HG03439 (cell line): Measurements from ENCODE around the gene ATIC.
A peak's percentile ranks its signal among the peaks of the same experiment; 100 is the strongest.

Source experiments
- ATAC-seq: cut with Tn5 transposase; IDR thresholded peaks from one replicate; pipeline ENCODE4 v1.9.1; 2021; ENCODE audit warnings: mild to moderate bottlenecking, moderate library complexity; ENCODE audit not compliant: unreplicated experiment

The ATIC gene

DNA sequence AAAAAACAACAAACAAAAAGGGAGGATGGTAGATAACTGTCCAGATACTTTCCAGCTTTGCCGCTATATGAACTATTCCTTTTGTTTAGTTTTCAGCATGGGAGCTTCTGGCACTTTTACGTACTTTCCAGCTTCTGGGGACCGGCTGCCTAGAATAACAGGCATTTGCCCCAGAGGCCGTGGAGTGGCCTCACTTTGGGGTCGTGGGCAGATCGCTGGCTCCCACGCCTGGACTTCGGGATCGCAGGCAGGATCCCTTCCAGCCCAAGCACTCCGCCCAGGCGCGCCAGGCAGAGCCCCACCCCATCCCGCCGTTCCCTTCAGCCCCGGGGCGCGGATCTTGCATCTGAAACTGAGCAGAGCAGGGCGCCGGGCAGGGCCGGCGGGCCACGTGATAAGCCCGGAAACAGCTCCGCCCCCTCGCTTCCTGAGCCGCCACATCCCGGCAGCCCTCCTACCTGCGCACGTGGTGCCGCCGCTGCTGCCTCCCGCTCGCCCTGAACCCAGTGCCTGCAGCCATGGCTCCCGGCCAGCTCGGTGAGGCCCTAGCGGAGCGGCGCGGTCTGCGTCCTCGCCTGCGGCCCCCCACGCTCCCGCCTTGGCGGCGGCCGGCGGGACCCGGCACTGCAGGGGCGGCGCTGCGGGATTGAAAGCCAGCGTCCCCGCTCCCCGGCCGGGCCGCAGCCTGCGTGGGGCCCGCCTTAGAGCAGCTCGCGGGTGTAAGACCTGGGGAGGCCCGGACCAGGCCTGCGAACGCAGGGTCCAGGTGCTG is at the start of gene ATIC:
TSS of gene ATIC (plus strand) at position 435 of the 772 bp plus-strand sequence. CDS start at position 519, 84 bp downstream.
- peak; percentile 99 for ATAC-seq

DNA sequence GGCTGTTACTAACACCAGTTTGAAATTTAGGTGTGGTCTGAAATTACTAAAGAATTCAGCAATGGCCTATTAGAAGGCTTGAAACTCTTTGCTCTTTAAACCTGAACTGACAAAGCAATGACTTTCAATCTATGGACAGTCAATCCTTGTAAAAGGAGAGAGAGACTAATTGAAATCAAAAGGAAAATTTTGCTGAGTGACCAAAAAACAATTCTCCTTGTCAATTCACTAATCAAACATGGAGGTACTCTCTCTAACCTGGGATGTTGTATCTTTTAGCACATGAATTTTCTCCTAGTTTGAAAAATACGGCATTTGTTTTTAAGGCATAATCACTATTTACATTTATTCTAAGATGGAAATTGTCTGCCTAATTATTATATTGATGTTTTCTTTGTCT is 49.6 kb upstream of the ATIC start:
- no peak for ATAC-seq

DNA sequence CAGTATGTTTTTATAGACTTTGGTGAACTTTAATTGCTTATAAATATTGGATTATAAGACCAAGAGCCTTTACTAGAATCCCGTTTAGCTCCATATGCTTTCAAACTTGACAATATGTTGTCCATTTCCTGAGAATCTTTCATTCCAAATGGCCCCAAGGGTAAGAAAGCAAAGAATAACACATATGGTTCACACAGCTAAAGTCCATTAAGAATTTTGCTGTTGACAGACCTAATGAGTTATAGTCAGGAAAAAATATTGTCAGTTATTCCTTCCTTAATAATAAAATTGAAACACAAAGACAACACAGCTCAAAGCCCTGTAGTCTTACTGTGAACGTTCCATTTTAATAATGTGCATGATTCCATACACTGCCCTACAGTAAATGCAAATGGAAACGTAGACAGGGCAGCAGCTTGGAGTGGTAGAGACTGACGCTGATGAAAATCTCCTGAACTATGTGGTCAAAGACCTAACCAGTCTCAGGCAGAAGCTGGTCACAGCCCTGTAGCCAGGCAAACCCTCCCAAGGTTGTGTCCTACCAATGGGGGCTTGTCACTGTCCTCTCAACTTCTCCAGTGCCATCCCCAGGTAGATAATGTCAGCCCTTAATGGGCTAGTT is 49.0 kb upstream of the ATIC start:
- no peak for ATAC-seq

- no peak for ATAC-seq
Observed at GRCh38 chr2:215264374-215264773, 47.5 kb upstream of the ATIC start.

GRCh38 chr2:215269397-215270117 is 42.3 kb upstream of the ATIC start:
- ATAC-seq: no peak

GRCh38 chr2:215270118-215270451 is 41.8 kb upstream of the ATIC start:
- ATAC-seq: no peak

DNA sequence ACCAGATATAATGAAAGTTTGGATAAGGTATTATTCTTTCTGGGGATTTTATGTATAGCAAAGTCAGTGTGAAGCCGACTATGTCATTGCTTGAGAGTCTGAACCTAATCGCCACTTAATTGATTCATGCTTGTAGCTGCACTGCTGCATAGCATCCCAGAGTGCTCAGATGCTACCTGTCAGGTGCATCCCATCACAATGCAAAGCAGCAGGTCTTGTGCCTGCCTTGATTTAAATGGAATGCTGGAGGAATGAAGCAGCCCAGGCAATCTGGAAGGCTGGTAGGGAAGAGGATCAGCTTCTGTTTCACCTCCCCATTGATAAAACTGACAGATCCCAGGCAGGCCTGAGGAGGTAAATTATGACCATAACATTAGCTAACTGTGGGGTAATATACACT is 40.4 kb upstream of the ATIC start:
- ATAC-seq: no peak

- no peak for ATAC-seq
Observed at GRCh38 chr2:215272918-215273317, 38.9 kb upstream of the ATIC start.

DNA sequence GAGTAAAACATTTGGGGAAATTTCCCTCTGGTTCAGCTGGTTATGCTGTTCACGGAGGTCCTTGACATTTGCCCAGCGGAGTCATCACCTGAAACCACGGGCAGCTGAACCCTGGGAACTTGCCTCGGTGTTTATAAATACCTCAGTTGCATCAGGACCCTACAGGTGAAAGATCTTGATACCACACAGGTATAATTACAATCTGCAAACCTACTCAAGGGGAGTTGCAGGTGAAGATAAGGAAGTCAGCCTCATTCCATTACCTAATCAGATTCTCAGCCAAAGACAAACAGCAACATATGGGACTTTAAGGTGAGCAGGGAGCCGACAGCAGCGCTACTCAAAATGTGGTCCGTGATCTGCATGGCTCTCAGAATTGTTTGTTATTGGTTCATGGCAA is 37.0 kb upstream of the ATIC start:
- no peak for ATAC-seq

DNA sequence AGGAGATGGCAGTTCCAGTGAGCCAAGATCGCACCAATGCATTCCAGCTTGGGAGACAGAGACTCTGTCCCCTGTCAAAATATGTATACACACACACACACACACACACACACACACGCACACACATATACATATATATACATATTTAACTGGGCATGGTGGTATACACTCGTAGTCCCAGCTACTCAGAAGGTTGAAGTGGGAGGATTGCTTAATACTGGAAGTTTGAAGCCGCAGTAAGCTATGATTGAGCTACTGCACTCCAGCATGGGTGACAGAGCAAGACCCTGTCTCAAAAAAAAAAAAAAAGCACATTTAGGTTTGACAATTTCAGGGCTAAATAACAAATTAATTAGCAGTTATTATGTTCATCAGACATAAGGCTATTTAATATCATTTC is 36.0 kb upstream of the ATIC start:
- no peak for ATAC-seq

DNA sequence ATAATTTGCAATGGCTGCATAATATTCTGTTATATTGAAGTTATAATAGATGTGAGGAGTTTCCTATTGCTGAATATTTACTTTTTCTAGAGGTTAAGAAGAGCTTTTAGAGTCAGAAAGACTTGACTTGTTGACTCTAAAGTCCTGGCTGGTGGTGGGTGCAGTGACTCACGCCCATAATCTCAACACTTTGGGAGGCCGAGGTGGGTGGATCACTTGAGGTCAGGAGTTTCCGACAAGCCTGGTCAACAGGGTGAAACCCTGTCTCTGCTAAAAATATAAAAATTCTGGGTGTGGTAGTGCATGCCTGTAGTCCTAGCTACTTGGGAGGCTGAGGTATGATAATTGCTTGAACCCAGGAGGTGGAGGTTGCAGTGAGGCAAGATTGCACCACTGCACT is 33.9 kb upstream of the ATIC start:
- no peak for ATAC-seq

- no peak for ATAC-seq
Observed at GRCh38 chr2:215280326-215280725, 31.5 kb upstream of the ATIC start.

DNA sequence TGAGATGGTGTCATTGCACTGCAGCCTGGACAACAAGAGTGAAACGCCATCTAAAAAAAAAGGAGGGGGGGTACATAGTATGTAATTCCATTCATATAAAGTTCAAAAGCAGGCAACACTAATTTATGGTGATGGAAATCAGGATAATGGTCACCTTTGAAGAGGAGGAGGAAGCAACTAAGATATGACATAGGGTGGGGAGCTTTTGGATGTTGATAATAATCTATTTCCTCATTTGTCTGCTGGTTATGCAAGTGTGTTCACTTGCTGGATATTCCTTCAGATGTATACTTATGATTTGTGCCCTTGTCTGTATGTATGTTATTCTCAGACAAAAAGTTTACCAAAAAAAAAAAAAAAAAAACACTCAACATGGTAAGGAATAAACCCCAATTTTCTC is 28.6 kb upstream of the ATIC start:
- ATAC-seq: no peak

- ATAC-seq: no peak
Observed at GRCh38 chr2:215286309-215286708, 25.6 kb upstream of the ATIC start.

GRCh38 chr2:215288112-215288815 is 23.6 kb upstream of the ATIC start:
- ATAC-seq: no peak

GRCh38 chr2:215290980-215291599 is 20.8 kb upstream of the ATIC start:
- no peak for ATAC-seq

- ATAC-seq: no peak
Observed at GRCh38 chr2:215293879-215294278, 18.0 kb upstream of the ATIC start.

DNA sequence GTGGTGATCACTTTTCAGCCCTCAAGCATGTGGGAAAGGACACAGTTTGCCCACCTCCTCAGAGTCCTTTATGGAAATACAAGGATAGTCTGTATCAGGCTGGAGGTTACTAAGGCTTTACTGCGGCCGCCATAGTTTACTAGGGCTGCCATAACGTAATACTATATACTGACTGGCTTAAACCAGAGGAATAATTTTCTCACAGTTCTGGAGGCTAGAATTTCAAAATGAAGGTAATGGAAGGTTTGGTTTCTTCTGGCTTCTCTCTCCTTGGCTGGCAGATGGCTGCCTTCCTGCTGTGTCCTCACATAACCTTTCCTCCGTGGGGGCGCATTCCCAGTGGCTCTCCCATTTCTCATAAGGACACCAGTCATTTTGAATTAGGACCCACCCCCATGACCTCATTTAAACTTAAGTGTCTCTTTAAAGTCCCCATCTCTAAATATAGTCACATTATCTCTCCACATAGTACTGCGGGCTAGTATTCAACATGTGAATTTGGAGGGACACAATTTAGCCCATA is 12.5 kb upstream of the ATIC start:
- ATAC-seq: no peak

DNA sequence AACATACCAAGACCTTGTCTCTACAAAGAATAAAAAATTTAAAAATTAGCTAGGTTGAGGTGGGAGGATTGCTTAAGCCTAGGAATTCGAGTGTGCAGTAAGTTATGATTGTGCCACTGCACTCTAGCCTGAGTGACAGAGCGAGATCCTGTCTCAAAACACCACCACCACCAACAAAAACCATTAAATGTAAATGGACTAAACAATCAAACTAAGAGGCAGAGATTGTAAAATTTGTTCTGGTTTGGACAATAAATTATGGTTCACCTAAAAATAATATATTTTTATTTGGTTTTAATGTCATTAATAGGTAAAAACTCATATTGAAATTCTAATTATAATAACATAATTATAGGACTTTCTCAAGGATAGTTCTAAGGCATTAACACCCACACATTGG is 9.9 kb upstream of the ATIC start:
- no peak for ATAC-seq

DNA sequence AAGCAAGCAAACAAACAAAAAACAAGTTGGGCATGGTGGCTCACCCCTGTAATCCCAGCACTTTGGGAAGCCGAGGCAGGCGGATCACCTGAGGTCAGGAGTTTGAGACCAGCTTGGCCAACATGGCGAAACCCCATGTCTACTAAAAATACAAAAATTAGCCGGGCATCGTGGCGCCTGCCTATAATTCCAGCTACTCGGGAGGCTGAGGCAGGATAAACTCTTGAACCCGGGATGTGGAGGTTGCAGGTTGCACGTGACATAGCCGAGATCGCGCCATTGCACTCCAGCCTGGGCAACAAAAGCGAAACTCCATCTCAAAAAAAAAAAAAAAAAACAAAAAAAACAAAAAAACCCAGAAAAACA is 617 bp upstream of the ATIC start:
- peak; percentile 21 for ATAC-seq

DNA sequence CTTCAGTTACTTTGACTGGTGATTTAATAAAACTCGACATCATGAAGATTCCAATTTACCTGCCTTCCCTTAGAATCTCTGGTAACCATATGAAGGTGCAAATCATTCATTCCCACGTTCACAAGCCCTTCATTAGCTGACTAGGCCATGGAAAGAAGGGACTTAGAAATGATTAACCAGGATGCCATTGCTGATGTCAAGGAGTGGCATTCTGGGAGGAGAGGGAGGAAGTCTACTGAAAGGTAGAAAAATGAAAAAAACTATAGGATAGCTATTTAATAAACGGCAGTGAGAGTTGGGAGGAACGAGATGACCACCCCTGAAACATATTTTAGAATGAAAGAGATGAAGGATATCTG is 1.4 kb downstream of the ATIC start:
- no peak for ATAC-seq
